NB4 (cell line): ENCODE results near the gene LGMN.

Experiments used
- MAX ChIP-seq: IDR thresholded peaks from 2 replicates; pipeline ENCODE4 v1.6.1; 2011; ENCODE audit warnings: low read depth, low read length
- MYC ChIP-seq: IDR thresholded peaks from 2 replicates; pipeline ENCODE4 v1.6.1; 2011; ENCODE audit warnings: low read depth, low read length
- POLR2A ChIP-seq: IDR thresholded peaks from 2 replicates; pipeline ENCODE4 v1.6.1; 2011; ENCODE audit warnings: mild to moderate bottlenecking; ENCODE audit not compliant: insufficient read length; ENCODE audit errors: extremely low read depth
- TF ChIP-seq, protein P1 (sequence below): IDR thresholded peaks from one replicate; pipeline ENCODE4 v1.5.1; 2012; ENCODE audit warnings: low read depth, low read length

- TF ChIP-seq, protein P1, sequence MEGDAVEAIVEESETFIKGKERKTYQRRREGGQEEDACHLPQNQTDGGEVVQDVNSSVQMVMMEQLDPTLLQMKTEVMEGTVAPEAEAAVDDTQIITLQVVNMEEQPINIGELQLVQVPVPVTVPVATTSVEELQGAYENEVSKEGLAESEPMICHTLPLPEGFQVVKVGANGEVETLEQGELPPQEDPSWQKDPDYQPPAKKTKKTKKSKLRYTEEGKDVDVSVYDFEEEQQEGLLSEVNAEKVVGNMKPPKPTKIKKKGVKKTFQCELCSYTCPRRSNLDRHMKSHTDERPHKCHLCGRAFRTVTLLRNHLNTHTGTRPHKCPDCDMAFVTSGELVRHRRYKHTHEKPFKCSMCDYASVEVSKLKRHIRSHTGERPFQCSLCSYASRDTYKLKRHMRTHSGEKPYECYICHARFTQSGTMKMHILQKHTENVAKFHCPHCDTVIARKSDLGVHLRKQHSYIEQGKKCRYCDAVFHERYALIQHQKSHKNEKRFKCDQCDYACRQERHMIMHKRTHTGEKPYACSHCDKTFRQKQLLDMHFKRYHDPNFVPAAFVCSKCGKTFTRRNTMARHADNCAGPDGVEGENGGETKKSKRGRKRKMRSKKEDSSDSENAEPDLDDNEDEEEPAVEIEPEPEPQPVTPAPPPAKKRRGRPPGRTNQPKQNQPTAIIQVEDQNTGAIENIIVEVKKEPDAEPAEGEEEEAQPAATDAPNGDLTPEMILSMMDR: no peak
- TF ChIP-seq POLR2A (no peak), MYC (no peak), MAX (no peak)
These were observed 72.5 kb downstream of the LGMN start for GRCh38 chr14:92675976-92676375.
